ENCODE measurements around the gene HAP1. TPM values are rescaled to one million over a fixed set of nuclear protein-coding genes. Genes with fewer than 3 reads are reported as not detected.
"Not testable (repeated sequence)": the region's sequence is repeated elsewhere in the genome, so short reads cannot be mapped to it uniquely, and the experiment has no call there.

Gene HAP1
- total and polyA plus RNA-seq, 10 donors = 0.33 to 8.4 (median 1.1) TPM

DNA sequence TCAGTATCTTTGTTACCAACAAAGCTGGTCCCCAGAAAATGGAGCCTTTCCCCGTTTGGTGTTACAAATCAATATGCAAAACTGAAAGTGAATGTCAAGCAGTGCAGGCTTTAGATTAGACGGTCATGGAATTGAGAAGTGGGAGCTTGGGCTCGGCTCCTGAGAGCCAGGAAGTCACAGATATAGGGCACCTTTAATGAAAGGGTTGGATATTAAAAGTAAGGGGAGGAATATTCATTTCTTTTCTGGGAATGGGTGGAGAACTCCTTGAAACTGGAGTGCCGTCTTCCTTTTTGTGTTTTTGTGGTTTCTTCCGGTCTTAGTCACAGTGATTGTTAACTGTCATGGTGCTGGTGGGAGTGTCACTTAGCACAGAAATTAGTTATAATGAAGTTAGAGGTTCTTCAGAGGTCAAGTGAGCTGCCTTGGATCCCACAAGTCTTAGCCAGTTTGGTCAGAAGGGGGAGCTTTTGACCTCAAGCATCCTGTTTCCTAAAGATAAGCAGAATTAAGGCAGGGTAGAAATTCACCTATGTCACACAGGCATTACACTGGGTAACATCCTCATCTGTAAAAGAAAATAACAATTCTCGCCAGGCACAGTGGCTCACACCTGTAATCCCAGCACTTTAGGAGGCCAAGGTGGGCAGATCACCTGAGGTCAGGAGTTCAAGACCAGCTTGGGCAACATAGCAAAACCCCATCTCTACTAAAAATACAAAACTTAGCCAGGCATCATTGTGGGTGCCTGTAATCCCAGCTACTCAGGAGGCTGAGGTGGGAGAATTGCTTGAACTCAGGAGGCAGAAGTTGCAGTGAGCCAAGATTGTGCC, 55.3 kb downstream of the HAP1 start:
- peak overlapping the region in 7 of 8 donors; percentile 22 to 70 (median 35) for H3K4me3 ChIP-seq
- WGBS, 5 donors = 1 to 3% (median 2%) methylated on average over 6 of the region's 6 CpGs
- intact Hi-C loops (cut with DNase I; ENCODE audit: low total_unique reads) = no loop called here
- H3K27ac ChIP-seq = peak overlapping the region; percentile 83 to 92 (median 90)
- no peaks in the 10 kb centered on the region for H3K9me3 ChIP-seq
- H3K27me3 ChIP-seq (replicated peaks in 1 of 7) = no peaks in the 10 kb centered on the region
- H3K4me1 ChIP-seq = peaks cover 27 to 73% (median 52%) of the 10 kb centered on the region in 6 donors
- TF ChIP-seq POLR2AphosphoS5 (IDR thresholded peaks at IDR 0.05) = peak in 1 of 3 donors; percentile 74
- TF ChIP-seq, protein P1, sequence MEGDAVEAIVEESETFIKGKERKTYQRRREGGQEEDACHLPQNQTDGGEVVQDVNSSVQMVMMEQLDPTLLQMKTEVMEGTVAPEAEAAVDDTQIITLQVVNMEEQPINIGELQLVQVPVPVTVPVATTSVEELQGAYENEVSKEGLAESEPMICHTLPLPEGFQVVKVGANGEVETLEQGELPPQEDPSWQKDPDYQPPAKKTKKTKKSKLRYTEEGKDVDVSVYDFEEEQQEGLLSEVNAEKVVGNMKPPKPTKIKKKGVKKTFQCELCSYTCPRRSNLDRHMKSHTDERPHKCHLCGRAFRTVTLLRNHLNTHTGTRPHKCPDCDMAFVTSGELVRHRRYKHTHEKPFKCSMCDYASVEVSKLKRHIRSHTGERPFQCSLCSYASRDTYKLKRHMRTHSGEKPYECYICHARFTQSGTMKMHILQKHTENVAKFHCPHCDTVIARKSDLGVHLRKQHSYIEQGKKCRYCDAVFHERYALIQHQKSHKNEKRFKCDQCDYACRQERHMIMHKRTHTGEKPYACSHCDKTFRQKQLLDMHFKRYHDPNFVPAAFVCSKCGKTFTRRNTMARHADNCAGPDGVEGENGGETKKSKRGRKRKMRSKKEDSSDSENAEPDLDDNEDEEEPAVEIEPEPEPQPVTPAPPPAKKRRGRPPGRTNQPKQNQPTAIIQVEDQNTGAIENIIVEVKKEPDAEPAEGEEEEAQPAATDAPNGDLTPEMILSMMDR (IDR thresholded peaks at IDR 0.05 in 8 of 11, conservative IDR thresholded peaks at IDR 0.05 in 3 of 11) = peak in 5 of 11 experiments; percentile 14 to 50 (median 36)
- TF ChIP-seq POLR2A (IDR thresholded peaks at IDR 0.05) = peak in 1 of 3 donors; percentile 12
- no peaks in the 10 kb centered on the region for H3K36me3 ChIP-seq
- no peak for DNase-seq

DNA sequence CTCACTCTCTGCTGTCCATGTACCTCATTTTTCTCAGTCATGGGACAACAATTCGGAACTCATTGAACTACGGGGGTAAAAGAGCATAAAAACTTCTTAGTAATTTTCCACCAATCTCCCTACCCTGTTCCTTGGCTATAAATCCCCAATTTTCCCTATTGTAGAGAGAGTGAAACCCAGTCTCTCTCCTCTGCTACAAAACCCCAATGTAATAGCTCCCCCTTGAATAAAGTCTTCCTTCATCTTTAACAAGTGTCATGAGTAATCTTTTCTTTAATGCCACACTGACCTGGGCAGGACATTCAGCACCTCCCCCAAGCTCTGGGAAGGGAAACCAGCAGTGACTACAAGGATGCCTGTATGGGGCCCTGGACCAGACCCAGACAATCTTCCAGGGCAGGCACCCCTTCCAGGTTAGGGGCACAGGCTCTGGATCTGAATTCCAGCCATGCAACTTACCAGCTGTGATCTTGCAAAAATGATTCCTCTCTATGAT, 56.0 kb downstream of the HAP1 start:
- WGBS, 5 donors = 60 to 76% (median 74%) methylated on average over 2 of the region's 2 CpGs
- Histone ChIP-seq H3K9me3 (no peaks in the 10 kb centered on the region), H3K36me3 (no peaks in the 10 kb centered on the region), H3K27me3 (replicated peaks in 1 of 7) (no peaks in the 10 kb centered on the region), H3K4me1 (peaks cover 27 to 80% (median 58%) of the 10 kb centered on the region in 6 donors), H3K4me3 (peak overlapping the region in 7 of 8 donors; percentile 22 to 70 (median 35)), H3K27ac (peak overlapping the region; percentile 83 to 92 (median 90))
- no peak for TF ChIP-seq POLR2A (IDR thresholded peaks at IDR 0.05)
- TF ChIP-seq, protein P1 (IDR thresholded peaks at IDR 0.05 in 8 of 11, conservative IDR thresholded peaks at IDR 0.05 in 3 of 11) = no peak
- TF ChIP-seq POLR2AphosphoS5 (IDR thresholded peaks at IDR 0.05) = peak in 2 of 3 donors; percentile 52 to 73
- no peak for DNase-seq
- intact Hi-C loops (cut with DNase I; ENCODE audit: low total_unique reads) = no loop called here

DNA sequence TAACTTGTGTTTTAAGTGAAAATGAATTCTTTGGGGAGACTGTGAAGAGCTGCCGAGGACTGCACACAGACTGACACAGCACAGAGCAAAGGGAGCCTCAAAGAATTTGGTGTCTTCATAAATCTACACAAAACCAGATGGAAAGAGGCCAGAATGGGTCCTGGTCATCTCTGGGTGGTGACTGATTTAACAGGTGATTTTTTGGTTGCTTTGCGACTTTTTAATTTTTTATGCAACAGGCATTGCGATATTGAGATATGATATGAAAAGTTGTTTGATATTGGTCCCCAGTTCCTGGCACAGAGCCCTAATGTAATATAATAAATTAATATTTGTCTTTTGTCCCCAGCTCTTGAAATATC, 58.4 kb downstream of the HAP1 start:
- no peak for DNase-seq
- intact Hi-C loops (cut with DNase I; ENCODE audit: low total_unique reads) = no loop called here
- Histone ChIP-seq H3K36me3 (no peaks in the 10 kb centered on the region), H3K4me1 (peaks cover 27 to 90% (median 64%) of the 10 kb centered on the region in 6 donors), H3K27me3 (replicated peaks in 1 of 7) (no peaks in the 10 kb centered on the region), H3K27ac (peak overlapping the region in 7 of 8 donors; percentile 9 to 92 (median 91)), H3K9me3 (no peaks in the 10 kb centered on the region), H3K4me3 (peak overlapping the region in 1 of 8 donors; percentile 70)
- 74 to 85% (median 80%) methylated on average over 3 of the region's 3 CpGs for WGBS, 5 donors
- TF ChIP-seq POLR2AphosphoS5 (IDR thresholded peaks at IDR 0.05) (no peak), POLR2A (IDR thresholded peaks at IDR 0.05) (no peak)
- TF ChIP-seq, protein P1 (IDR thresholded peaks at IDR 0.05 in 8 of 11, conservative IDR thresholded peaks at IDR 0.05 in 3 of 11) = no peak

DNA sequence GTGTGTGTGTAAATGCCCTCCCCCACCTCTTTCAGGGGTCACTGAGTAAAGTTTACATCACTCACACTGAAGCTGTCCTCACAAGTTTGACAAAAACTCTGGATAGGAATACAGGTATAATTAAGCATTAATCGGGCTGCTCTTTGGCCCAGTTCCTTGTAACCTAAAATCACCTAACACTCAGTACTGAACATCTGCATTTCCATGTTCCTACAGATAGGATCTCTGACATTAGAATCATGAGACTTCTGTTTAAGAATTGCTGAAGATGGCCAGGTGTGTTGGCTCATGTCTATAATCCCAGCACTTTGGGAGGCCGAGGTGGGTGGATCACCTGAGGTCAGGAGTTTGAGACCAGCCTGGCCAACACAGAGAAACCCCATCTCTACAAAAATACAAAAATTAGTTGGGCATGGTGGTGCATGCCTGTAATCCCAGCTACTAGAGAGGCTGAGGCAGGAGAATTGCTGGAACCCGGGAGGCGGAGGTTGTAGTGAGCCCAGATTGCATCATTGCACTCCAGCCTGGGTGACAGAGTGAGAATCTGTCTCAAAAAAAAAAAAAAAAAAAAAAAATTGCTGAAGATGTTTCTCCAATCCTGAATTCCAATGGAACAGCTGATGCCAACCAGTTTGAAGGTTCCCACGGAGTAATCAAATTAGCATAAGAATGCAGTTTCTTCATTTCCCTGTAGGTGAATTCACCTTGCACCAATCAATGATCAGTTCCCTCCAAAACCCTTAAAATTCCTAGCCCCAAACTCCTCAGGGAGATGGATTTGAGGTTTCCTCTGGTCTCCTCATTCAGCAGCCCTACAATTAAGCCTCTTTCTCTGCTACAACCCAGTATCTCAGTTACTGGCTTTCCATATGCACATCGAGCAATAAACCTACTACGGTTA, 59.0 kb downstream of the HAP1 start:
- DNase-seq; H3K36me3 ChIP-seq; H3K9me3 ChIP-seq; H3K27me3 ChIP-seq (replicated peaks in 1 of 7); intact Hi-C loops (cut with DNase I; ENCODE audit: low total_unique reads): not testable (repeated sequence)
- H3K27ac ChIP-seq = peak overlapping the region in 7 of 8 donors; percentile 9 to 92 (median 91)
- WGBS, 5 donors = 86 to 92% (median 88%) methylated on average over 7 of the region's 7 CpGs
- H3K4me3 ChIP-seq = peak overlapping the region in 1 of 8 donors; percentile 70
- H3K4me1 ChIP-seq = peaks cover 27 to 89% (median 65%) of the 10 kb centered on the region in 6 donors
